CD4-positive, alpha-beta memory T cell (primary cell): Measurements from ENCODE around the gene KRTAP13-2. TPM values are rescaled to one million over a fixed set of nuclear protein-coding genes. Genes with fewer than 3 reads are reported as not detected.

Source experiments
- CTCF ChIA-PET: fragments of 350-600 bp; sonication (Branson Sonifier 250); formaldehyde crosslinking; loops from one replicate; lab custom pipeline; 2021; ENCODE audit warnings: inconsistent platforms; ENCODE audit not compliant: partially characterized antibody; lab: Charles Lee
- POLR2A ChIA-PET: fragments of 350-600 bp; sonication (Branson Sonifier 250); formaldehyde crosslinking; loops from one replicate; lab custom pipeline; 2021; ENCODE audit not compliant: partially characterized antibody; lab: Charles Lee
- DNase-seq, 5 donors: peaks; one replicate each; pipeline versions ENCODE4 v3.0.0 to v3.0.0-alpha.2; 2020 to 2022; ENCODE audit warnings: mixed read lengths in 1 of 5
- H3K27ac ChIP-seq: one replicate; pipeline ENCODE4 v1.7.0; 2013; ENCODE audit warnings: low read depth, low read length
- H3K27me3 ChIP-seq: 2 replicates; pipeline ENCODE4 v1.7.0; 2013; ENCODE audit warnings: mild to moderate bottlenecking, low read length, moderate library complexity; ENCODE audit not compliant: insufficient read depth
- H3K36me3 ChIP-seq: 2 replicates; pipeline ENCODE4 v1.7.0; 2013; ENCODE audit warnings: mild to moderate bottlenecking, low read length, moderate library complexity; ENCODE audit not compliant: insufficient read depth
- H3K4me1 ChIP-seq: 2 replicates; pipeline ENCODE4 v1.7.0; 2013; ENCODE audit warnings: mild to moderate bottlenecking, low read length, moderate library complexity; ENCODE audit not compliant: insufficient read depth
- H3K4me3 ChIP-seq, 2 donors: one replicate each; pipeline ENCODE4 v1.7.0; 2013; ENCODE audit warnings: low read length in 2 of 2, mild to moderate bottlenecking in 1 of 2
- H3K9me3 ChIP-seq, 2 donors: one replicate each; pipeline ENCODE4 v1.7.0; 2013; ENCODE audit warnings: low read length in 2 of 2, control low read depth in 1 of 2; ENCODE audit not compliant: control insufficient read depth in 1 of 2
- H3K27ac Mint-ChIP-seq, 7 donors: one replicate each; pipeline ENCODE4 v1.8.0; 2020 to 2021; ENCODE audit warnings: mixed read lengths in 7 of 7, mild to moderate bottlenecking in 6 of 7, inconsistent platforms in 3 of 7, moderate library complexity in 3 of 7
- H3K27me3 Mint-ChIP-seq, 2 donors: one replicate each; pipeline ENCODE4 v1.8.0; 2020 to 2021; ENCODE audit warnings: mixed read lengths in 2 of 2
- H3K36me3 Mint-ChIP-seq, 2 donors: one replicate each; pipeline ENCODE4 v1.8.0; 2020 to 2021; ENCODE audit warnings: mixed read lengths in 2 of 2, inconsistent platforms in 1 of 2, mild to moderate bottlenecking in 1 of 2
- H3K4me1 Mint-ChIP-seq, 4 donors: one replicate each; pipeline ENCODE4 v1.8.0; 2020 to 2021; ENCODE audit warnings: mixed read lengths in 4 of 4, mild to moderate bottlenecking in 1 of 4
- H3K4me3 Mint-ChIP-seq, 8 donors: one replicate each; pipeline ENCODE4 v1.8.0; 2020 to 2021; ENCODE audit warnings: mixed read lengths in 8 of 8, mild to moderate bottlenecking in 7 of 8, moderate library complexity in 6 of 8, inconsistent platforms in 3 of 8
- H3K9me3 Mint-ChIP-seq, 8 donors: one replicate each; pipeline ENCODE4 v1.8.0; 2020 to 2021; ENCODE audit warnings: mixed read lengths in 8 of 8, mild to moderate bottlenecking in 5 of 8, inconsistent platforms in 3 of 8, moderate library complexity in 1 of 8
- intact Hi-C: fragments of 100-400 bp; cut with micrococcal nuclease; formaldehyde crosslinking; loops from one replicate; pipeline ENCODE4 v1.15.1; 2023
- polyA plus RNA-seq, 2 donors: library from polyadenylated mRNA; unstranded; fragments of 300-500 nt; fragmentation: Illumina TruSeq; gene quantifications; one replicate each; pipeline ENCODE4 v1.2.3, GENCODE V29; 2021
- total RNA-seq, 2 experiments: library from RNA; stranded (reverse); gene quantifications; one replicate each; pipeline ENCODE4 v1.2.3, GENCODE V29; 2021

KRTAP13-2 gene, protein sequence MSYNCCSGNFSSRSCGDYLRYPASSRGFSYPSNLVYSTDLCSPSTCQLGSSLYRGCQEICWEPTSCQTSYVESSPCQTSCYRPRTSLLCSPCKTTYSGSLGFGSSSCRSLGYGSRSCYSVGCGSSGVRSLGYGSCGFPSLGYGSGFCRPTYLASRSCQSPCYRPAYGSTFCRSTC
- total RNA-seq (not detected), polyA plus RNA-seq (not detected)

DNA sequence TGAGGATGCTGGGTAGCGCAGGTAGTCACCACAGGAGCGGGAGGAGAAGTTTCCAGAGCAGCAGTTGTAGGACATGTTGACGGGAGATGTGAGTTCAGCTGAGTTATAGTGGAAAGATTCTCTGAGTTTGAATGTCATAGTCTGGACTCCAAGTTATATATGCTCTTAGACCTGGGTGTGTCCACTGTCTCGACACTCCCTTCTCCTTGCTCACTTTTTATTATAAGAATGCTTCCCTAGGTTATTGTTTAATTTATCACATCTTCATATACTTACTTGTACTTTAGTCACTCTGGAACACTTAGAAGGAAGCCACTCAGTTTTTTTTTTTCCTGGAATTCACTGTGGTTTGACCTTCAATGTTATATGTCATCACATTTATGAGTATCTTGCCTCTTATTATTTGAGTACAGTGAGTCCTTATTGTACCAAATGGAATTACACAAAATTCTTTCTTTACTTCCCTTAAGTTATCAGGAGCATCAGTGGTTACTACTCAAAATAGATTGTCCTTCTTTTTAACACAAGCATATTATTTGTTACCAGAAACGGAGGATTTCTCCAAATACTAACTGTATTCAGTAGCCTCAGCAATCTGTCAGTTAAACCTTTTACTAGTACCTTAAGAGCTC is at the start of gene KRTAP13-2:
TSS of gene KRTAP13-2 (minus strand) at position 133 of the 632 bp plus-strand sequence. CDS start at position 75, 58 bp downstream.
- Histone ChIP-seq H3K4me1 (no peaks in the 10 kb centered on the region), H3K27me3 (no peaks in the 10 kb centered on the region), H3K4me3 (no peak within 1 kb of the TSS), H3K27ac (no peak within 1 kb of the TSS), H3K36me3 (no peaks in the 10 kb centered on the region), H3K9me3 (no peaks in the 10 kb centered on the region)
- intact Hi-C loops, result no loop called here
- Mint-ChIP-seq H3K27ac (no peak within 1 kb of the TSS), H3K4me3 (no peak within 1 kb of the TSS), H3K4me1 (no peaks in the 10 kb centered on the region), H3K27me3 (peaks cover 0 to 3% of the 10 kb centered on the region in 2 donors), H3K36me3 (no peaks in the 10 kb centered on the region), H3K9me3 (peaks cover 0 to 4% (median 1%) of the 10 kb centered on the region in 8 donors)
- CTCF ChIA-PET, result no interaction called here
- POLR2A ChIA-PET, result no interaction called here
- no peak for DNase-seq

DNA sequence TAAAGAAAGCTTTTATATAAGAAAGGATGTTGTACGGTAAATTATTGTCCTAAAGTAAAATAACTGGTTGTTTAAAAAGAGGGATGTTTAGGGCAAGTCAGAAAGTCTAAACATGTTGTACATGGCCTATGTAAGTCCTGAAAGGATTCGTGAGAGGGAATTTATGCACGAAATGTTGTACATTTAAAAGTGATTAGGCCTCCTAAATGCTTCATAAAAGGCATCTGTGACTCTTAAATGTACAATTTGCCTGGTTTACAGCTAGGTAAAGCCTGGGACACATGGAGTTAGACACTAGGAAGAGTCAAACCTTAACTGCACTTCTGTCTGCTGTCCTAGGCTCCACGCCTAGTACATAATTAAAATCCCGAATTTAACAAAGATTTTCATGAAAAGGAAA is 43.9 kb upstream of the KRTAP13-2 start:
- Histone ChIP-seq H3K27ac (no peak overlapping the region), H3K4me1 (no peaks in the 10 kb centered on the region), H3K36me3 (no peaks in the 10 kb centered on the region), H3K9me3 (no peaks in the 10 kb centered on the region), H3K27me3 (no peaks in the 10 kb centered on the region), H3K4me3 (no peak overlapping the region)
- no peaks in the 10 kb centered on the region for H3K36me3 Mint-ChIP-seq
- H3K27me3 Mint-ChIP-seq, result no peaks in the 10 kb centered on the region
- H3K4me3 Mint-ChIP-seq, result no peak overlapping the region
- ChIA-PET POLR2A (no interaction called here), CTCF (no interaction called here)
- no peaks in the 10 kb centered on the region for H3K4me1 Mint-ChIP-seq
- no peak overlapping the region for H3K27ac Mint-ChIP-seq
- peaks cover 0 to 2% (median 0%) of the 10 kb centered on the region in 8 donors for H3K9me3 Mint-ChIP-seq
- no peak for DNase-seq
- intact Hi-C loops, result no loop called here

DNA sequence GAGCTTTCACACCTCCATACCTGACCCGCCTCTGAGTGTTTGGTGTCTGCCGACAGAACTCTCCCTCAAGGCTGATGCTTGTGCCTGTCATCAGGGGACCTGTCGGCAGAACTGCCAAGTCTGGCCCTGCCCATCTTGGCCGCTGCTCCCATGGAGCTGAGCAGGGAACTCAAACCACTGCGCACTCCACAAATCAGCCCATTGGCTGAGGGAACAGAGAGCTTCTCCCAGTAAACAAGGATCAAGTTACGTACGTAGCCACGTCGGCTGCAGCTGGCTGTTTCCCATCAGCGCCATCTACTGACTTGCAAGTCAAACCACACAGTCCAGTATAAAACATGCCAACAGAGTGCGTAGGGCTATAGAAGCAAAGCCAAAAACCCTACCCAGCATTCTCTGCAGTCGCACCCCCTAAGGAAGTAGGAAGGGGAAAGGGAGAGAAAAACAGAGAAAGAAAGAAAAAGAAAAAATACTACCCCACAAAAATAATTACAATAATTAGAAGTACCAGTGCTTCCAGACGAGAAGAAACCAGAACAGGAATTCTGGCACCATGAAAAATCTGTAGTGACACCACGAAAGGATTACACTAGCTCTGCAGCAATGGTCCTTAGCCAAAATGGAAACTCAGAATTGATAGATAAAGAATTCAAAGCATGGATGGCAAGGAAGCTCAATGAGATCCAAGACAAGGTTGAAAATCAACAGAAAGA is 36.9 kb upstream of the KRTAP13-2 start:
- Mint-ChIP-seq H3K27me3 (peaks cover 3 to 5% of the 10 kb centered on the region in 2 donors), H3K27ac (no peak overlapping the region), H3K9me3 (peaks cover 0 to 17% (median 5%) of the 10 kb centered on the region in 8 donors), H3K4me3 (peak overlapping the region in 3 of 8 donors; percentile 26 to 54 (median 29)), H3K36me3 (no peaks in the 10 kb centered on the region), H3K4me1 (no peaks in the 10 kb centered on the region)
- Histone ChIP-seq H3K4me1 (no peaks in the 10 kb centered on the region), H3K36me3 (no peaks in the 10 kb centered on the region), H3K27ac (no peak overlapping the region), H3K9me3 (no peaks in the 10 kb centered on the region), H3K4me3 (no peak overlapping the region), H3K27me3 (no peaks in the 10 kb centered on the region)
- ChIA-PET CTCF (no interaction called here), POLR2A (interaction anchor here (0.6 kb wide), 1 partner anchor 1440 kb away, joined by 4 read pairs; no protein-coding TSS in a partner anchor)
- intact Hi-C loops, result no loop called here
- peak in 2 of 5 donors; percentile 1 to 2 for DNase-seq

DNA sequence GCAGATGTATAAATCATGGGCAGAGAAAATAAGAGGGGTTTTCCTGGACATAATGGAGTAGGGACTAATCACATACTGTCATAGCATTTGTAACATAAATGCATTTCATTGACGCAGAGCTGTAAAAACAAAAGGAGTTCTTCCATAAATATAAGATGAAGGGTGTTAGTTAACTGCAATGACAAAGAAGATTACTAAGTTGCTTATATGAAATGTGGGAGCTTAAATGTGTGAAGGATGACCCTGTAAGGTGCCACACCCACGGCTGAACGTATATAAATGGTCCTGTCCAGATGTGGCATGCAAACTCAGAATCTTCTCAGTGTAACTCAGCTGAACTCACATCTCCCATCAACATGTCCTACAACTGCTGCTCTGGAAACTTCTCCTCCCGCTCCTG is 23.7 kb upstream of the KRTAP13-2 start, which contains the start of gene KRTAP13-1:
TSS of gene KRTAP13-1 (plus strand) at position 301 of the 400 bp plus-strand sequence. CDS start at position 357, 56 bp downstream.
- Histone ChIP-seq H3K4me3 (no peak within 1 kb of the TSS), H3K27me3 (no peaks in the 10 kb centered on the region), H3K36me3 (no peaks in the 10 kb centered on the region), H3K9me3 (no peaks in the 10 kb centered on the region), H3K27ac (no peak within 1 kb of the TSS), H3K4me1 (no peaks in the 10 kb centered on the region)
- intact Hi-C loops, result no loop called here
- peaks cover 0 to 10% (median under 1%) of the 10 kb centered on the region in 8 donors for H3K9me3 Mint-ChIP-seq
- no peak within 1 kb of the TSS for H3K4me3 Mint-ChIP-seq
- no peak for DNase-seq
- no peaks in the 10 kb centered on the region for H3K36me3 Mint-ChIP-seq
- no peaks in the 10 kb centered on the region for H3K4me1 Mint-ChIP-seq
- CTCF ChIA-PET, result no interaction called here
- no peak within 1 kb of the TSS for H3K27ac Mint-ChIP-seq
- peaks cover 3 to 5% of the 10 kb centered on the region in 2 donors for H3K27me3 Mint-ChIP-seq
- POLR2A ChIA-PET, result no interaction called here

DNA sequence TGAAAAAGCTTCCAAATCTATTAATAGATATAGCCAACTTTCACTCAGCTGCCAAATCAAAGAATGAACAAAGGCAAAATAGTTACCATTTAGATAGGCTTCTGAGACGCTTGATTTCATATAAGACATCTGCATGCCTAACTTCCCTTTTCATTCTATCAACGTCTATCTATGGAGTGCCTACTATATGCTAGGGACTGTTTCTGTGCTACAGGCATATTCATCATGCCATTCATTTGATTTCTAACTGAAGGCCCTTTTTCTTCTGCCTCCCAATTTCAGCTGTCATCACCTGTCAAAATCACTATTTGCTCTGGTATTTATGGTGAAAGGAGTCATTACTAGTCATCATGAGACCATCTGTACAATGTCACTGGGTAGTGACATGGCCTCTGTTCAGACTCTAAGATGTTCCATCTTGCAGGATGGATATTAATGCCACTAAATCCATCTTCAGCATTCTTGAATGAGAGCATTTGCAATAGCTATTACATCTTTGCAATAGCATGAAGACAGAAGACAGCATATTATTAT is 19.5 kb upstream of the KRTAP13-2 start:
- Mint-ChIP-seq H3K27me3 (peaks cover 1% of the 10 kb centered on the region in 2 donors), H3K36me3 (no peaks in the 10 kb centered on the region), H3K9me3 (peaks cover 0 to 17% (median 2%) of the 10 kb centered on the region in 8 donors), H3K4me1 (no peaks in the 10 kb centered on the region), H3K27ac (no peak overlapping the region), H3K4me3 (no peak overlapping the region)
- no peak for DNase-seq
- H3K27ac ChIP-seq, result no peak overlapping the region
- H3K9me3 ChIP-seq, result no peaks in the 10 kb centered on the region
- intact Hi-C loops, result no loop called here
- ChIA-PET CTCF (no interaction called here), POLR2A (no interaction called here)
- no peak overlapping the region for H3K4me3 ChIP-seq
- H3K4me1 ChIP-seq, result no peaks in the 10 kb centered on the region
- no peaks in the 10 kb centered on the region for H3K27me3 ChIP-seq
- no peaks in the 10 kb centered on the region for H3K36me3 ChIP-seq

DNA sequence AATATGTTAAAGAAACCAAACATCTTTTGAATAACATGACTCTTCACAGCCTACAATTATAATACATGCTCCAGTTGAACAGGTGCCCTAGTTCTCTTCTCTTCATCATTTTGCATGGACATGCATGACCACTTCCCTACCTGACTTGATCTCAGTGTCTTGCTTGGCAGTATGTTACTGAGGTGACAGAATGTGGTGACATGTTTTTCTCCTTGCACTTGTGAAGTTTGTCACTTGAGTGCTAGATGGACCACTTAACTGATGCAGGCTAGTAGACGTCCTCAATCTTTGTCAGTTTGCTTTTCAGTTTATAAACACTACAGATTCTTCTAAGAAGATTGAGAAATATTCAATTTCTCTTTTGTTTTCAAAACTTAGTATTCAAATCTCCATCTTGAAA is 10.1 kb upstream of the KRTAP13-2 start:
- no peak overlapping the region for H3K27ac Mint-ChIP-seq
- no peak overlapping the region for H3K4me3 ChIP-seq
- H3K27me3 Mint-ChIP-seq, result peaks cover 0 to 2% of the 10 kb centered on the region in 2 donors
- no peaks in the 10 kb centered on the region for H3K27me3 ChIP-seq
- H3K4me1 ChIP-seq, result no peaks in the 10 kb centered on the region
- POLR2A ChIA-PET, result no interaction called here
- no peaks in the 10 kb centered on the region for H3K4me1 Mint-ChIP-seq
- no peak for DNase-seq
- H3K9me3 Mint-ChIP-seq, result peaks cover 0 to 6% (median 0%) of the 10 kb centered on the region in 8 donors
- H3K4me3 Mint-ChIP-seq, result no peak overlapping the region
- CTCF ChIA-PET, result no interaction called here
- no peaks in the 10 kb centered on the region for H3K36me3 Mint-ChIP-seq
- no peaks in the 10 kb centered on the region for H3K9me3 ChIP-seq
- no peak overlapping the region for H3K27ac ChIP-seq
- intact Hi-C loops, result no loop called here
- no peaks in the 10 kb centered on the region for H3K36me3 ChIP-seq

DNA sequence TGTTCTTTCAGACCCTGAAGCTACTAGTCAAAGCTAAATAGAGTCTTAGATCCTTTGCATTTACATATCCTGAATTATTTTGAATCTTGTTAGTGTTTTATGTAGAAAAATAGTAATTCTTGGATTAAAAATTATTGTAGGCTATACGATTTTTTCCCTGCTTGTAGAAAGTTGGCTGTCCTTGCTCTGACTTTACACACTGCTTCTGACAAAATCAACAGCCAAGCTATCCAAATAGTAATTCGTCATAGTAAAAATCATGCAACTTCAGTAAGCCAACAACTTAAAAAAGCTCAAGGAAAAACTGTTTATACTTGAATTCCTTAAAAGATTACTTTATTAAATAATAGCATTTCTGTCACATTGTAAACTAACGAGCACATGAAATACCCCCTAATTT is 16.2 kb downstream of the KRTAP13-2 start:
- ChIA-PET CTCF (interaction anchor here (0.6 to 0.9 kb wide), 2 partner anchors 16 to 22 kb away, joined by 3 read pairs; no protein-coding TSS in a partner anchor), POLR2A (no interaction called here)
- Histone ChIP-seq H3K4me3 (no peak overlapping the region), H3K9me3 (no peaks in the 10 kb centered on the region), H3K27ac (no peak overlapping the region), H3K4me1 (no peaks in the 10 kb centered on the region), H3K36me3 (no peaks in the 10 kb centered on the region), H3K27me3 (no peaks in the 10 kb centered on the region)
- no peak overlapping the region for H3K27ac Mint-ChIP-seq
- no peaks in the 10 kb centered on the region for H3K4me1 Mint-ChIP-seq
- H3K4me3 Mint-ChIP-seq, result no peak overlapping the region
- H3K9me3 Mint-ChIP-seq, result peaks cover 0 to 3% (median 0%) of the 10 kb centered on the region in 8 donors
- no peaks in the 10 kb centered on the region for H3K36me3 Mint-ChIP-seq
- intact Hi-C loops, result no loop called here
- no peak for DNase-seq
- H3K27me3 Mint-ChIP-seq, result peaks cover 0 to 2% of the 10 kb centered on the region in 2 donors
